HG03066 (cell line): ENCODE data around the gene FLT4.

ENCODE experiments used
- ATAC-seq: cut with Tn5 transposase; IDR thresholded peaks from one replicate; pipeline ENCODE4 v1.9.1; 2021; ENCODE audit warnings: low read depth; ENCODE audit not compliant: unreplicated experiment

Gene FLT4

DNA sequence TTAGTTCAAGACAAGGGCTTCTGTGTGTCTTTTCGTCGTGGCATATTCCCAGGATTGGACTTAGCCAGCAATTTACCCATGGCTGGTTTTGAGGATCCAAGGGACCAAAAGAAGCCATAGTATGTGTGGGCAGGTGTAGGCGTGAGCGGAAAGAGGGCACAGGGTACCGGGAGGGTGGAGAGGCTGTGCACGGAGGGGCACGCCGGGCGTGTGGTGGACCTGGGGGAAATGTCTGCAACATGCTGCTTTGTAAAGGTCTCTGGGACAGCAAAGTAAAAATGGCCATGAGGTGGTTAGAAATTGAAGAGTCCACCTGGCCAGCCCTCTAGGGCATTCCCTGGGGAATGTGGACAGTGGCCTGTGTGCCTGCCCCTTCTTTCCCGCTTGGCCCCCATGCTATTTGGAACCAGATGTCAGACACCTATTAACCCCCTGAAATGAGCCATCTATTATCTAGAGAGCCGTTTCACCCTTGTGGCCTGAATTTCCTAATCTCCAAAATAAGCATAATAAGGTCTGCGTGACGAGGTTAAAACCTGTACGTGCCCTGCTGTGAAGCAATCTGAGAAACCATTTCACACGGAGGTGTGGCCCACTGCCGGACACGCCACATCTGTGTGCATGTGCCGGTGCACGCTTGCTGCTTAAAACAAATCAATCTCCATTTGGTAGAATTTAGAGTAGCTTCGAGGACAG lies 5.1 kb downstream of the FLT4 start:
- ATAC-seq = no peak

DNA sequence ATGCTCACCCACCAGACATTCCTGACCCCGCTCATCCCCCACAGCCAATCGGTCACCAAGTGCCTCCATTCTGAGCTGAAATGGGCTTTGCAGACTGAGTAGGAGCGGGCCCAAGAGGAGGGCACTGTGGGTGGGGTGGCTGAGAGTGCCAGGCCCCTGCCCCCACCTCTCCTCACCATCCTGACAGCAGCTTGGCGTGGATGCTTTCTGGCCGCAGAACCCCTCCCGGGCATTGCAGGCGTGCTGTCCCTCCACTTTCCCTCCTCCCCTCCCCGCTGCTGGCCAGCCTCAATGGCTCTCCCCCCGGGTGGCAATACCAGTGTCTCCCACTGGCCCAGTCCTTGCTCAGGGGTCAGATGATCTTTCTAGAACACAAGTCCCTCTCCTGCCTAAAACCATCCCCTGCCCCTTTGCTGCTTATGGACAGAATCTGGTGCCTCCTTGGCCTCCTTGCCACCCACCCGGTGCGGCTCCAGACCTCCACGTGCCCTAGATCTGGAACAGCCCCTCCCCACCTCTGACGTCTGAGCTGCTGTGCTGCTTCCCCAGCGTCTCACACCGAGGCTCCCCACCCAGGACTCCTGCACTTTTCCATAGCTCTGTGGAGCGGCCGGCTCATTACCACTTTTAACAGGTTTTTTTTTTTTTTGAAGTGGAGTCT lies 6.1 kb downstream of the FLT4 start:
- ATAC-seq = no peak

DNA sequence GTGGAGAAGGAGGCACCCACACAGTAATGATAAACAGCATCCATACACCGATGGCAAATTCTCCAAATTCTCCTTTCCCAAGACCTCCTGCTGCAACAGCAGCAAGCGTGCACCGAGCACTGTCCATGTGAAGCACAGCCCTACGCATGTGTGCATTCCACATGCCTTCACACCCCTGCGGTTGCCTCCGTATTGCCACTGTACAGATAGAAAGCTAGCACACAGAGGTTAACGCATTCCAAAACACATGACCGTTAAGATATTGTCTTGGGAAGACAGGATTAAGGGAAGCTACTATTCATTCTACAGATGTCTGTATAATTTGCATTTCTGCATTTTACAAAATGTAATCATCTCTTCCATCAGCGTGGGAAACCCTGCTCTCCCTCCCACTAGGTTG lies 6.6 kb downstream of the FLT4 start:
- no peak for ATAC-seq

DNA sequence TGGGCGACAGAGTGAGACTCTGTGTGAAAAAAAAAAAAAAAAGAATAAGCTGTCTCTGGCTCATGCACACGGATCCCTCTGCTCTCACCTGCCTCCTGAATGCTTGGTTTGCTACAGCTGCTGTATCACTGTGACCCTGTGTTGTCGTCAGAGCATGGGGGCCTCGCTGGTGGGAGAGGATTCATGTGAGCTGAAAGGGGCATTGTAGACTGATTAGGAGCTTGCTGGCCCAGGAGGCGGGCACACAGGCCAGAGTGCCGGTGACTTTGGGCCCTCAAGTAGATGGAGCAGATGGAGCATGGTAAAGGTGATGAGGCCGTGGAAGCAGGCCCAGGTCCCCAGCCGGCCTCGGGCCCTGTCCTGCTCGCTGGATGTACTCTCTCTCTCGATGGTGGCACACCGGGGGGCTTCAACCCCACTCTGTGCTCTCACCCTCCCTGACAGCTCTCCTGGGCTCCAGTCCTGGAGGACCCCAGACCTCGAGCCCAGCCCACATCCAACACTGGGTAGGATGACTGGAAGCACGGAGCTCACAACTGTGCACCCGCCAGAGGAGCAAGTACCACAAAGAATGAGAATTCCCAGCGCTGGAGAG lies 7.1 kb downstream of the FLT4 start:
- ATAC-seq = no peak

DNA sequence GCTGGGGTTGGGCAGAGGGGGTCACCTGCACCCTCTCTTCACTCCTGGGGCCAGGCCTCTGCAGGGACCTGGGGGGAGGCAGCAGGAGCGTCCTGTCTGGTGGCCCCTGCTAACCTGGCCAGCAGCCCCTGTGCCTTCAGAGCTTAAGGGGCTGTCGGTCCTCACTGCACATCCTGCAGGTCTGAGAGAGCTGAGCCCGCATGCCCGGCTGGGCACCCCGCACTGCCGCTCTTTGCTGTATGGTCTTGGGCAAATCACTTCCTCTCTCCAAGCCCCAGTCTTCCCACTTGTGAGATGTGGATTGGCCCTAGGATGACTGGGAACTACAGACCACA lies 7.9 kb downstream of the FLT4 start:
- ATAC-seq = no peak

DNA sequence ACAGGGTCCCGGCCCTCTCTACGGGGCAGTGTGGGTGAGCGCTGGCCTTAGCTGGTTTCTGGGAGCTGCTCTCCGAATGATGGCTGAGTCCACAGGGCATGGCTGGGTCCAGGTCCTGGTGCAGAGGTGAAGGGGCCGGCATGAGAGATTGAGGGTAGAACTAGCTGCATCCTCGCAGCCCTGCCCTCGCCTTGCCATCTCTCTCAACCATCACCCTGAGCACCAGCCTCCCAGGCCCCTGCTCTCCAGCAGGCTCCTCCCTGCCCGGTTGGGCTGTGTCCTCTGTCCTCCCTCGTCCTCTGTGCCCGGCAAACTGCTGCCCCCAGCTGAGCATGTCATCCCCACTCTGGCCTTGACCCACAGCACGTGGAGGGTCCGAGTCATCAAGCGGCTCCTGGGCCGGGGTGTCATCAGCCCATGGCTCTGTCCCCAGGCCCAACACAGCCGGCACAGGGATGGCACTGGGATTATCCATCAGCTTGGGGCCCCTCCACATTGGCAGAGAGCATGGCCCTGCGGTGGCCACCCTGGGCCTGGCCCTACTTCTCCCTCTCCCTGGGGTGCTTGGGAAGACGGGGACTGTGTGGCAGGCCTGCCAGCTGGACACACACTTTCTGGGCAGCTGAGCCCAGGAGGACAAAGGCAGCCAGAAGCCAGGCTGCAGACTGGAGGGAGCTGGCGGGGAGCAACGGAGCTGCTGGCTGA lies 8.4 kb downstream of the FLT4 start:
- no peak for ATAC-seq

DNA sequence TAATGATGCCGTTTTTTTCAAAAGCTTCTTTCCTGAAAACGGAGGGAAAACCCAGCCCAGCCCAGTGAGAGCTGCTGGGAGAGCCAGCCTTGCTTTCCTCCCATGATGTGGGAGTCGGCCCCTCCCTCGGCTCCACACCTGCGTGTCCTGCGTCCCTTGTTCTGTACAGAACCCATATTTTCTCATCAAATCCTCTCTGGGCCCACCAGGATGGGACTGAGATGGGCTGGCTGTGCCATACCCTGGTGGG lies 8.9 kb downstream of the FLT4 start:
- no peak for ATAC-seq

DNA sequence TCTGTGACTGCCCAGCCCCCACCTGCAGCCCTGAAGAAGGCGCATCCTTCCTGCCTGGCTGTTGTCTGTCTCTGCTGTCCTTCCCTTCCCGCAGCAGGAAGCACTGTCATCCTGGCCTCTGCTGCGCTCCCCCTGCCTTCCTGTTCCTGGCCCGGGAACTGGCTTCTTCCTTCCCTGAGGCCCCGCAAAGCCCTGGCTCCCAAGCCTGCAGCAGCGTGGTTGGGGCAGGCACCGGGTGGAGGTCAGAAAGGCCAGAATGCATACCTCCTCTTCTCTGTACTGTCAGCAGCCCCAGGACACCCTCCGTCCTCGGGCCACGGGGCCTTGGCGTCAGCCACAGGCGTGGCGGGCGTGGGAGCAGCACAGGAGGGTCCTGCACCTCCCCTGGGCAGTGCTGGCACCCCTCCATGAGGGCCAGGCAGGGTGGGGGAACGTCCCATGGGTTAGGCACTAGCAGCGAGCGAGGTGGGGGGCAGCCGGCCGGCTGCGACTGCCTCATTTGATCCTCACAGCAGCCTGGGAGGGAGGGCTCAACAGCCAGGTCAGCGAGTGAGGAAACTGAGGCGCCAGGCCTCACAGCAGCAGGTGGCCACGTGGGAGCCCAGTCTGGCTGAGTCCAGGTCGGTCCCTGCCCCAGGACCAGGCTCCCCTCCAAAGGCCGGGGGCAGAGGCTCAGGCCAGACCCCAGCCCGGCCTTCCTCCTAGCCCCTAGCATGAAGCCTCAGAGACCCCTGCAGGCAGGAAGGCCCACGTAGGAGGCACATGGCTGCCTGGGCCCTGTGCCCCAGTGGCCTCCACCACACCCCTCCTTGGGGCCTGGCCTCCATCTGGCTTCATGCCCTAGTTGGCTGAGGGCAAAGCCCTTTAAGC lies 9.4 kb downstream of the FLT4 start:
- no peak for ATAC-seq

DNA sequence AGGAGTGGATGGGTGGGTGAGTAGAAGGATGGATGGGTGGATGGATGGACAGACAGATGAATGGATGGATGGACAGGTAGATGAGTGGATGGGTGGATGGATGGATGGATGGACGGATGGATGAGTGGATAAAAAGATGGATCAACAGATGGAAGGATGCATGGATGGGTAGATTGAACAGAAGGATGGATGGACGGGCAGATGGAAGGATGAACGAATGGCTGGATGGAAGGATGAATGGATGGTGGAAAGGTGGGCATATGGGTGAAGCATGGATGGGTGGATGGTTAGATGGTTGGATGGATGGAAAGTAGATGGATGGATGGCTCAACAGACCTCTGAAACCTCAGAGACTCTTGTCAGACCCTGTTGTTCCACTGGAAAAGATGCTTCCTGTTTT lies 10.1 kb downstream of the FLT4 start:
- ATAC-seq = no peak

DNA sequence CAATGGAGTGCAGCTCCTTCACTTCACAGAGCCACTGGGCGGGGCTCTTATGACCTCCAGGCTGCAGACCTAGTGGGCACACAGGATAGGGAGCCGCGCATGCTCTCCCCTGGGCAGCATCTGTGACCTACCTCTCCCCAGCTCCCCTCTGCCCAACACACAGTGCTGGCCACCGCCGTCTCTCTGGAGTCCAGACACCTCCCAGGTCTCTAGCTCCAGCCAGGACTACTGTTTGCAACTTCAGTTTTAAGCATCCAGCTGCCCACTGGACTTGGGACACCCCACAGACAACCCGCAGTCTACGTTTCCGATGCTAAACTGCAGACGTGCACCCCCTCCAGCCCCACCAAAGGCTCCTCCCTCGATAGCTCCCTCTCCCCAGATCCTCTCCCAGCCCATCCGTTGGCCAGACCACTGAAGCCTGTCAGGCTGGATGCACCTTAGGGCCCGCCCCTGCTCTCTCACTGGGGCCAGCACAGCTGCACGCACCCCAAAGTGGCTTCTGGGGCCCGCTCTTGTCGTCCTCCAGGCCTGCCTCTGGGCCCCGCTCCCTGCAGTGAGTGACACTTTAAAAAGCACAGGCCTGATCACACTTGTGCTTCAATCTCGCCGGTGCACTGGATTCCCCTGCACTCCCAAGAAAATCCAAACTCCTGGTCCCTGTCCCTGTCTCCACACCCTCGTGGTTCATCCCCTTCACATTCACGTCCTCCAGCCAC lies 11.3 kb downstream of the FLT4 start:
- ATAC-seq = no peak

DNA sequence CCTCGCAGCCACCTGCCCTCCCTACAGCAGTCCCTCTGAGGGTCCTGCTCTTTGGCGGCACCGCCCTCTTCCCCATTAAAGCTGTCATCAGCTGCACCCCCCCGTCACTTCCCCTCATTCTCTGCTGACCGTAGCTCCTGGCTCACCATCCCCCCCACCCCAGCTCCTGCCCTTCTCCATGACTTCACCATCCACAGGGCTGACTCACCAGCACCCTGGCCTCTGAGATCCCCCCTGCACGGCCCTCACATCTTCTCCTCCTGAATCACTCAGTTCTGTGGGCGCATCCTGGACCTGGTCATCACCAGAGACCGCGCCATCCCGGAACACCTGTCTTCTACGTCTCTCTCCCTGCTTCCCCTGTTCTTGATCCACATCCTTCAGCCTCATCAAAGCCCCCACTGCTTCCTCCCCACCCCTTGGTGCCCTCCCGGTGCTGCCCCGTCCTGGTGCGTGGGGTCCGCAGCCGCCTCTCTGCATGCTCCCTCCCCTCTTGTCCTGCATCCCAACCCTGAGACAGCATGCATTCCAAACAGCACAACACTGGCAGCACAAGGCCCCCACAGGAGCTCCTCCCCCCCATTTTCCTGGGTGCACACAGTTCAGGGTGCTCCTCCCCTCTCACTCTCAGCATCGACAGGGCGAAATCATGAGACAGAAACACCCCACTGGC lies 12.9 kb downstream of the FLT4 start:
- no peak for ATAC-seq

DNA sequence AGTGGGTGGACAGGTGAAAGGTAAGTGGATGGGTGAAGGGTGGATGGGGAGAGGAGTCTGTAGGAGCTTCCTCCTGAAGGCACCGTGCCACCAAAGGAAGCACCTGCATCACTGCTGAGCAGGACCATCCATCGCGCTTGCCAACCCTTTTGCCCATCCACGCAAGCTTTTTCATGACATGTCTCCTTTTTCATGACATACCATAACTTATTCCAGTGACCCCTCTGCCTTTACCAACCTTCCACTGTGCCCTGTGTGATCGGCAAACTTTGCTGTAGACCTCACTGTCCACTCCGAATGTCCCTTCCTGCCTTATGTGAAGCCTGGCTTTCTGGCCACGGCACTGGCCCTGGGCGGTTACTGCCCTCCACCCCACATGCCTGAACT lies 13.4 kb downstream of the FLT4 start:
- no peak for ATAC-seq

DNA sequence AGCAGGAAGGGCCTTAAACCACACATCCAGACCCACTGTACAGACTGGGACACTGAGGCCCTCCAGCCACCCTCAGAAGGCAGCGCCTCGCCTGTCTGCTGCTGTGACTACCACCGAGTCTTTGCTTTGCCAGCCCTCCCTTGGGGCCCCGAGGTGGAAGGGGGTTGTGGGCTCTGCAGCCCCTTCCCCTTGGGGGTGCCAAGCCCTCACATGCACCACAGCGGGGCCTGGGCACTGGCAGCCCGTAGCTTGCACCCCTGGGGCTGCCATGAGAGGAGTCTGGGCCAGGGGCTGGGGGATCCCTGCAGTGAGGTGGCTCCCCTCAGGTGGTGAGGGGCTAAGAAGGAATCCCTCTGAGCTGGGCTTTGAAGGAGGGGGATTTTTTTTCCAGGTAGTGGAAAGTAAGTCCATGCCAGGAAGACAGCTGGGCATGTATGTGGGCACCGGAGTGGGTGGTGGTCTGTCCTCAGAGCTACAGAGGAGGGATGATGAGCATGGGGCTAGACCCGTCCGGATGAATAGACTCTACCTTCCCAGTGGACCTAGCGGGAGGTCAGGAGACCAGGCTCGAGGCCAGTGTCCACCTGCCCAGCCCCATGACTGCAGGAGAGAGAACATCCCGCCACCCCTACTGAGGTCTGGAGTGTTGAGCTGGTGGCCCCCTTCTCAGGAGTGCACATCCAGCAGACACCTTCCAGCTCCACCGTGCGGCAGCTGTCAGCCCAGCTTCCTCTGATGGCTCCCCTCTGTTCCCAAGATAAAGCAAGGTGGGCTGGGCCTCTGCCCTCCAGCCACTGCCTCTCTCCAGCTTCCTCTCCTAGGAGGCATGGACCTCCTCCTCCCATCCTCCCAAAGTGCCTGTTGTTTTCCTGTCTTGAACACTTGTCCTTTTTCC lies 15.9 kb downstream of the FLT4 start:
- ATAC-seq = no peak

DNA sequence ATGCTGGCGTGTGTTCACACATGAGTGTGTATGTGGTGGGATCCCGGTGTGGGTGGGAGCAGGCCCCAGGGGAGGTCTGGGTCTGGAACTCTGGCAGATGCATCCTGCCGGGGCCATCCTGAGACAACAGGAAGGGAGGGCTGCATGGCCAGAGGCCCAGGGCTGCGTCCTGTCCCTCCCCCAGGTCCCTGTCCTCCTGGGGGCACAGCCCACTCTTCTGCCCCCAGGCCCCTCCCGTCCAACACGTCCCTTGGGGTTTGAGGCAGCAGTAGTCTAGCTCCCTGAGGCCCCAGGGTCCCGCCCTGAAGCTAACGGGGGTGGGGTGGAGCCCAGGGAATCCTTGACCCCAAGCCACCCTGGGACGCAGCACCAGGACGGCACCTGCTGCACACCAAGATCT lies 16.6 kb downstream of the FLT4 start:
- ATAC-seq = no peak

DNA sequence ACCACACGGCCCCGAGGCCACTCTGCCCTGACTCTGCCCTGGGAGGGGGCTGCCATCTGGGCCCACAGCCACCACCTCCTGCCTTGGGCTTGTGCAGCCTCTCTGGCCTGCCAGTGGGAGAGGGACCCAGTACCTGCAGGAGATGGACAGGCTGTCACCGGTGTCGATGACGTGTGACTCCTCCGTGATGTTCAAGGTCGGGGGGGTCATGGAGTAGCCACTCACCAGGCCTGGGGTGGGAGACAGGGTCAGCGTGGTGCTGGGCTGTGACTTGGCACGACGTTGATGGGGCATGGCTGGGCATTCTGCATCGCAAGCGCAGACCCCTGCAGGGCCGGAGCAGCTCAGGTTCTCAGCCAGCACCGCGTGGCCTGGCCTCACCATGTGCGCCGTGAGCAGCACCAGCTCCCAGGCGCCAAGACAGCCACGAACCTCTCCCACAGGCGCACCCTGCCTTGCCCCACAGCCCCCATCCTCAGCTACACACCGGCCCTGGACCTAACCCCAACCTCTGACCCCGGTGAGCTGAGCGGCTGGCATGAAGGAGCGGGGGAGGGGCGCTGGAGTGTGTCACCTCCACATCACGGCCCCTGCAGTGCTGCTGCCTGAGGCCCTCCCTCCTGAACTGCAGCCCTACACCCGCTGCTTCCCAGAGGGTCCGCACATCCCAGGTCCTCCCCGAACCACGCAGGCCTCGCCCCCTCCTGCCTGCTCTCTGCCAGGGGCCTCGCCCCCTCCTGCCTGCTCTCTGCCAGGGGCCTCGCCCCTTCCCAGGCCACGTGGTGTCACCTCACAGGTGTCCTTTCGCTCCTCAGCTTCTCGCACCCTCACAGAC lies 17.6 kb downstream of the FLT4 start:
- ATAC-seq = no peak

DNA sequence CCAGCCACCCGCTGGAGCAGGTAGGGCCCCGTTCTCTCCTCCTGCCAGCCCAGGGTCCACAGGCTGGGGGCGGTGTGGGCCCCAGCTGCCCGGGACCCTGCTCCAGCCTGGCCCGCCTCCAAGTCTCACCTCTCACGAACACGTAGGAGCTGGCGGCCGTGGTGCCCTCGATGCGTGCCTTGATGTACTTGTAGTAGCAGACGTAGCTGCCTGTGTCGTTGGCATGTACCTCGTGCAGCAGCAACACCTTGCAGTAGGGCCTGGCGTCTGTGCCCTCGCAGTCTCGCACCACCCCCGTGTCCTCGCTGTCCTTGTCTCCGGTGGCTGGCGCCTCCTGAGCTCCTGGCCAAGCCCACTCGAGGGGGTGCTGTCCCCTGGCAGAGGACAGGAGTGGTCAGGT lies 19.0 kb downstream of the FLT4 start:
- ATAC-seq = no peak

DNA sequence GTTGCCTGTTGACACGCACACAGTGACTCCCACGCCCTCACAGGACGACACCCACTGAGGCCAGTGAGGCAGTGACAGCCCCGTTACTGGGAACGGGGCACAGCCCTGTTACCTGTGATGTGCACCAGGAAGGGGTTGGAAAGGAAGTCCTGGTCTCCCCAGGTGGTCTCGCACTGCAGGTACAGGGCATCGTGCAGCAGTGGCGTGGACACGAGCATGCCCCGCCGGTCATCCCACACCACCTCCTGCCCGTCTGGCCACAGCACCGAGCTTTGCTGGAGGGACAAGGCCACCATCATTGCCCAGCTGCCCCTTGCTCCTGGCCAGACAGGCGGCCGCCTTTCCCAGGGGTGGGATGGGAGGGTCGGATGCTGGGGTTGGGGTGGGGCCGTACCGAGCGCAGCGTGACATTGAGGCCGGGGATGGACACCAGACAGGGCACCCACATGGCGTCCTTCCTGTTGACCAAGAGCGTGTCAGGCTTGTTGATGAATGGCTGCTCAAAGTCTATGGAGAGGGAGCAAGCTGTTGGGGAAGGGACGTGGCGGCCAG lies 19.5 kb downstream of the FLT4 start:
- ATAC-seq = no peak
